ENCODE results near the gene NFIL3.
"Not testable (repeated sequence)": the region's sequence is repeated elsewhere in the genome, so short reads cannot be mapped to it uniquely, and the experiment has no call there.

The NFIL3 gene

GRCh38 chr9:91423785-91424402 is at the start of gene NFIL3:
NFIL3 (minus strand) TSS chr9:91423832; CDS start chr9:91410734, 13,098 bp downstream.
- DNase-seq (ENCODE audit: low read depth in 2 of 2), result peak; percentile 45 to 63

GRCh38 chr9:91471524-91471923 is 47.9 kb upstream of the NFIL3 start:
- not testable (repeated sequence) for DNase-seq (ENCODE audit: low read depth in 2 of 2)

- no peak for DNase-seq (ENCODE audit: low read depth in 2 of 2)
Observed at GRCh38 chr9:91465420-91465819, 41.8 kb upstream of the NFIL3 start.

- no peak for DNase-seq (ENCODE audit: low read depth in 2 of 2)
Observed at GRCh38 chr9:91458906-91459305, 35.3 kb upstream of the NFIL3 start.

- no peak for DNase-seq (ENCODE audit: low read depth in 2 of 2)
Observed at GRCh38 chr9:91452844-91453243, 29.2 kb upstream of the NFIL3 start.

GRCh38 chr9:91451431-91452270 is 28.0 kb upstream of the NFIL3 start:
- DNase-seq (ENCODE audit: low read depth in 2 of 2), result no peak

- no peak for DNase-seq (ENCODE audit: low read depth in 2 of 2)
Observed at GRCh38 chr9:91445135-91445534, 21.5 kb upstream of the NFIL3 start.

GRCh38 chr9:91443994-91444392 is 20.4 kb upstream of the NFIL3 start:
- no peak for DNase-seq (ENCODE audit: low read depth in 2 of 2)

GRCh38 chr9:91443321-91443993 is 19.8 kb upstream of the NFIL3 start:
- no peak for DNase-seq (ENCODE audit: low read depth in 2 of 2)

- DNase-seq (ENCODE audit: low read depth in 2 of 2), result no peak
Observed at GRCh38 chr9:91436841-91437240, 13.2 kb upstream of the NFIL3 start.

GRCh38 chr9:91433180-91433579 is 9.5 kb upstream of the NFIL3 start:
- DNase-seq (ENCODE audit: low read depth in 2 of 2), result no peak

- DNase-seq (ENCODE audit: low read depth in 2 of 2), result no peak
Observed at GRCh38 chr9:91431485-91431884, 7.9 kb upstream of the NFIL3 start.

GRCh38 chr9:91429501-91429900 is 5.9 kb upstream of the NFIL3 start:
- no peak for DNase-seq (ENCODE audit: low read depth in 2 of 2)

GRCh38 chr9:91428927-91429351 is 5.3 kb upstream of the NFIL3 start:
- DNase-seq (ENCODE audit: low read depth in 2 of 2), result no peak

- no peak for DNase-seq (ENCODE audit: low read depth in 2 of 2)
Observed at GRCh38 chr9:91428436-91428835, 4.8 kb upstream of the NFIL3 start.

- no peak for DNase-seq (ENCODE audit: low read depth in 2 of 2)
Observed at GRCh38 chr9:91427873-91428272, 4.2 kb upstream of the NFIL3 start.

- no peak for DNase-seq (ENCODE audit: low read depth in 2 of 2)
Observed at GRCh38 chr9:91426123-91426745, 2.6 kb upstream of the NFIL3 start.

GRCh38 chr9:91425271-91425670 is 1.6 kb upstream of the NFIL3 start:
- DNase-seq (ENCODE audit: low read depth in 2 of 2), result no peak

- DNase-seq (ENCODE audit: low read depth in 2 of 2), result peak; percentile 45 to 61
Observed at GRCh38 chr9:91424403-91425176, 958 bp upstream of the NFIL3 start.

- DNase-seq (ENCODE audit: low read depth in 2 of 2), result peak; percentile 18 to 33
Observed at GRCh38 chr9:91422758-91423711, 597 bp downstream of the NFIL3 start.

Data from stimulated activated CD4-positive, alpha-beta T cell treated with anti-CD3 and anti-CD28 coated beads, Interleukin-12 subunit alpha, Interleukin-12 subunit beta, amount 100 ng/mL, for 24 hours (primary cell).